ENCODE data around the gene EFL1. TPM values are rescaled to one million over a fixed set of nuclear protein-coding genes. Genes with fewer than 3 reads are reported as not detected.

Gene EFL1
- total and polyA plus RNA-seq, 2 donors (not counting 3 experiments of a cell fraction or from before 2014, with no cell fraction given) = 6.6 to 21.9 TPM

DNA sequence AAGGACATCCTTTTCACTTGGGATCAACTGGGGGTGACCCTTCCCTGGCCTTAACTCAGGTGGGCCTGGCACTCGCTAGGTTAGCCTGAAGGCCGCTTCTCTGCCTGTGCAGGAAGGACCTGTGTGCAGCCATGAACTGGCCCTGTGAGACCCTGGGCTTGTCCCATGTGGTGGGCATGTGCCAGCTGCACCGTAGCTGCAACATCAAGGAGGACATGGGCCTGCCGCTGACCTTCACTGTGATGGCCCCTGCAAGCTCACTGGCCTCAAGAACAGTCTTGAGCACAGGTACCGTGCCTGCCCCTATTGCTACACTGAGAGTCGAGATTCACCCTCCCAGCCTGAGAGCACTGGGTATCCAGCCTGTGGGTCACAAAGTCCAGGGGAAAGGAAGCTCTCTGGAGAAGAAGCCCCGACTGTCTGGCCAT, 43.1 kb upstream of the EFL1 start:
- Histone ChIP-seq H3K79me2 (ENCODE audit: control insufficient read depth, insufficient read depth, low read length) (no peaks in the 10 kb centered on the region), H3K9me1 (replicated peaks; ENCODE audit: control insufficient read depth, extremely low read depth, insufficient read depth, low read length) (no peaks in the 10 kb centered on the region), H3K27me3 (ENCODE audit: control insufficient read depth in 2 of 2, insufficient read depth in 2 of 2, low read length in 2 of 2) (no peaks in the 10 kb centered on the region), H3K4me1 (ENCODE audit: control insufficient read depth, extremely low read depth, insufficient read depth, low read length) (no peaks in the 10 kb centered on the region), H3K9ac (replicated peaks; ENCODE audit: extremely low read depth, insufficient read depth, low read length) (no peak overlapping the region), H3K4me2 (ENCODE audit: insufficient read depth, low read length) (no peak overlapping the region), H2AFZ (ENCODE audit: low read depth, low read length) (no peak overlapping the region), H3K27ac (ENCODE audit: insufficient read depth, low read depth, low read length) (no peak overlapping the region), H4K20me1 (replicated peaks; ENCODE audit: control insufficient read depth, extremely low read depth, insufficient read depth, low read length) (no peaks in the 10 kb centered on the region), H3K36me3 (ENCODE audit: control insufficient read depth in 2 of 2, extremely low read depth in 1 of 2, insufficient read depth in 2 of 2, low read length in 2 of 2) (no peaks in the 10 kb centered on the region), H3K4me3 (replicated peaks in 1 of 3; ENCODE audit: insufficient read depth in 1 of 3, low read depth in 1 of 3, low read length in 3 of 3) (no peak overlapping the region), H3K9me3 (replicated peaks; ENCODE audit: control insufficient read depth, insufficient read depth, low read length) (no peaks in the 10 kb centered on the region)
- BruUV-seq (replicated peaks) = no TSS peak
- CTCF ChIA-PET = no interaction called here
- no peak for DNase-seq (ENCODE audit: low read depth, low spot score)
- no peak for FAIRE-seq
- intact Hi-C loops (cut with micrococcal nuclease) (no loop called here), dilution Hi-C loops (cut with MboI; ENCODE audit: extremely low pct_ligation_motif_present, low sequenced_read_pairs) (no loop called here)
- POLR2A ChIA-PET = no interaction called here
- TF ChIP-seq JUN (IDR thresholded peaks at IDR 0.05; ENCODE audit: borderline replicate concordance, insufficient read depth, insufficient read length, low read depth) (no peak), GATA2 (IDR thresholded peaks at IDR 0.05; ENCODE audit: insufficient read depth, insufficient read length, low read depth, low read length) (no peak), POLR2AphosphoS5 (IDR thresholded peaks at IDR 0.05; ENCODE audit: insufficient read depth, low read depth, low read length) (no peak), CTCF (IDR thresholded peaks at IDR 0.05; ENCODE audit: extremely low read depth in 1 of 2, insufficient read depth in 1 of 2, low read depth in 1 of 2, low read length in 2 of 2) (no peak), FOS (IDR thresholded peaks at IDR 0.05; ENCODE audit: borderline replicate concordance, insufficient read depth, low read length) (no peak), POLR2A (IDR thresholded peaks at IDR 0.05; ENCODE audit: low read depth, low read length) (no peak), EZH2 (IDR thresholded peaks at IDR 0.05; ENCODE audit: borderline replicate concordance, low read depth, low read length, severe bottlenecking) (no peak), MYC (IDR thresholded peaks at IDR 0.05; ENCODE audit: low read depth, low read length) (no peak)
- TF ChIP-seq, protein P1, sequence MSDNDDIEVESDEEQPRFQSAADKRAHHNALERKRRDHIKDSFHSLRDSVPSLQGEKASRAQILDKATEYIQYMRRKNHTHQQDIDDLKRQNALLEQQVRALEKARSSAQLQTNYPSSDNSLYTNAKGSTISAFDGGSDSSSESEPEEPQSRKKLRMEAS (IDR thresholded peaks at IDR 0.05; ENCODE audit: insufficient read depth, insufficient read length) = no peak

Measured in endothelial cell of umbilical vein (primary cell).